Endothelial cell of umbilical vein (primary cell): Measurements from ENCODE around the gene NQO2. TPM values are rescaled to one million over a fixed set of nuclear protein-coding genes. Genes with fewer than 3 reads are reported as not detected.

ENCODE experiments used
- BruUV-seq: library from RNA; stranded (reverse); fragments of 400-500 nt; replicated peaks from 2 replicates; lab custom pipeline; 2021; lab: Mats Ljungman, UMichigan
- CTCF ChIA-PET: fragments of 300-600, 350-600 bp; sonication (Branson Sonifier 250); formaldehyde crosslinking; loops from one replicate; lab custom pipeline; 2021; ENCODE audit warnings: antibody characterized with exemption, inconsistent platforms; lab: Charles Lee
- POLR2A ChIA-PET: fragments of 300-600, 350-600 bp; sonication (Branson Sonifier 250); formaldehyde crosslinking; loops from one replicate; lab custom pipeline; 2021; ENCODE audit warnings: antibody characterized with exemption, inconsistent platforms; lab: Charles Lee
- DNase-seq: peaks from one replicate; pipeline ENCODE4 v3.0.0-alpha.2; 2011; ENCODE audit warnings: low read depth, low spot score
- FAIRE-seq: peaks from 2 replicates; lab custom pipeline; 2011; peaks lifted over from hg19 to GRCh38; lab: Jason Lieb, UNC
- H2AFZ ChIP-seq: 2 replicates; pipeline ENCODE4 v1.6.0; 2012; ENCODE audit warnings: low read depth, low read length, control low read depth, inconsistent platforms
- H3K27ac ChIP-seq: 2 replicates; pipeline ENCODE4 v1.5.1; 2011; ENCODE audit warnings: low read depth, mild to moderate bottlenecking, control low read depth, low read length, moderate library complexity; ENCODE audit not compliant: insufficient read depth
- H3K27me3 ChIP-seq, 2 experiments: 2 replicates each; pipeline versions ENCODE4 v1.6.0 to v1.6.1; 2011; ENCODE audit warnings: low read length in 2 of 2, mixed read lengths in 1 of 2; ENCODE audit not compliant: control insufficient read depth in 2 of 2, insufficient read depth in 2 of 2
- H3K36me3 ChIP-seq, 2 experiments: 2 replicates in 1 of 2; 3 replicates in 1 of 2; pipeline ENCODE4 v1.5.1; 2011; ENCODE audit warnings: low read length in 2 of 2, mild to moderate bottlenecking in 1 of 2, moderate library complexity in 1 of 2; ENCODE audit not compliant: control insufficient read depth in 2 of 2, insufficient read depth in 2 of 2; ENCODE audit errors: extremely low read depth in 1 of 2
- H3K4me1 ChIP-seq: 3 replicates; pipeline ENCODE4 v1.5.1; 2011; ENCODE audit warnings: mild to moderate bottlenecking, low read length; ENCODE audit not compliant: control insufficient read depth, insufficient read depth; ENCODE audit errors: extremely low read depth
- H3K4me2 ChIP-seq: 2 replicates; pipeline ENCODE4 v1.6.1; 2011; ENCODE audit warnings: low read length, control low read depth, mixed read lengths; ENCODE audit not compliant: insufficient read depth
- H3K4me3 ChIP-seq, 3 experiments: fragments of 200-600 bp in 1 of 3; sonication (generic), shearing (Covaris generic) in 1 of 3; replicated peaks in 1 of 3; 2 replicates each; pipeline ENCODE4 v1.5.1; 2011 to 2016; ENCODE audit warnings: control low read depth in 3 of 3, low read length in 3 of 3, mild to moderate bottlenecking in 2 of 3, inconsistent platforms in 1 of 3, low read depth in 1 of 3, moderate library complexity in 1 of 3; ENCODE audit not compliant: insufficient read depth in 1 of 3
- H3K79me2 ChIP-seq: 2 replicates; pipeline ENCODE4 v1.6.0; 2012; ENCODE audit warnings: low read length, inconsistent platforms; ENCODE audit not compliant: control insufficient read depth, insufficient read depth
- H3K9ac ChIP-seq: replicated peaks from 2 replicates; pipeline ENCODE3; 2011; ENCODE audit warnings: low read length, control low read depth; ENCODE audit not compliant: insufficient read depth; ENCODE audit errors: extremely low read depth
- H3K9me1 ChIP-seq: replicated peaks from 3 replicates; pipeline ENCODE4 v1.6.0; 2011; ENCODE audit warnings: mild to moderate bottlenecking, low read length; ENCODE audit not compliant: control insufficient read depth, insufficient read depth; ENCODE audit errors: extremely low read depth
- H3K9me3 ChIP-seq: replicated peaks from 2 replicates; pipeline ENCODE4 v1.5.1; 2012; ENCODE audit warnings: low read length, inconsistent platforms; ENCODE audit not compliant: control insufficient read depth, insufficient read depth
- H4K20me1 ChIP-seq: replicated peaks from 2 replicates; pipeline ENCODE3; 2011; ENCODE audit warnings: mild to moderate bottlenecking, low read length; ENCODE audit not compliant: control insufficient read depth, insufficient read depth; ENCODE audit errors: extremely low read depth
- MYC ChIP-seq: IDR thresholded peaks from one replicate; pipeline ENCODE4 v1.6.1; 2011; ENCODE audit warnings: mild to moderate bottlenecking, low read depth, low read length
- POLR2A ChIP-seq: IDR thresholded peaks from 2 replicates; pipeline ENCODE4 v1.6.1; 2012; ENCODE audit warnings: low read depth, mild to moderate bottlenecking, control low read depth, low read length
- POLR2AphosphoS5 ChIP-seq: IDR thresholded peaks from 2 replicates; pipeline ENCODE4 v1.6.1; 2012; ENCODE audit warnings: low read depth, mild to moderate bottlenecking, control low read depth, low read length, moderate library complexity; ENCODE audit not compliant: insufficient read depth
- dilution Hi-C: fragments of 300-500 bp; cut with MboI; formaldehyde crosslinking; loops from one replicate; pipeline ENCODE4 v1.15.0; 2019; ENCODE audit warnings: low sequenced_read_pairs; ENCODE audit not compliant: extremely low pct_ligation_motif_present
- intact Hi-C: fragments of 100-400 bp; cut with micrococcal nuclease; formaldehyde crosslinking; loops from one replicate; pipeline ENCODE4 v1.10.0; 2022
- polyA plus RNA-seq, 4 experiments: library from polyadenylated mRNA; depleted of rRNA in 3 of 4; stranded (reverse) in 3 of 4; unstranded in 1 of 4; fragments of >200 nt; gene quantifications; 2 replicates each; pipeline versions ENCODE4 v1.2.1 to v1.2.3, GENCODE V29; 2011 to 2012; ENCODE audit warnings: missing spikeins in 1 of 4
- total RNA-seq: library from RNA; stranded (reverse); gene quantifications from 2 replicates; pipeline ENCODE4 v1.2.3, GENCODE V29; 2021
- TF ChIP-seq, protein P1 (sequence below), 2 donors: IDR thresholded peaks; 1 replicate in 1 of 2; 2 replicates in 1 of 2; pipeline ENCODE4 v1.5.1; 2011; ENCODE audit warnings: low read length in 2 of 2, mild to moderate bottlenecking in 2 of 2, moderate library complexity in 2 of 2, control low read depth in 1 of 2, inconsistent platforms in 1 of 2, low read depth in 1 of 2; ENCODE audit not compliant: insufficient read depth in 1 of 2; ENCODE audit errors: extremely low read depth in 1 of 2

Gene NQO2
- total and polyA plus RNA-seq, 2 donors (not counting 3 experiments of a cell fraction or from before 2014, with no cell fraction given), result 27.6 to 48.0 TPM

DNA sequence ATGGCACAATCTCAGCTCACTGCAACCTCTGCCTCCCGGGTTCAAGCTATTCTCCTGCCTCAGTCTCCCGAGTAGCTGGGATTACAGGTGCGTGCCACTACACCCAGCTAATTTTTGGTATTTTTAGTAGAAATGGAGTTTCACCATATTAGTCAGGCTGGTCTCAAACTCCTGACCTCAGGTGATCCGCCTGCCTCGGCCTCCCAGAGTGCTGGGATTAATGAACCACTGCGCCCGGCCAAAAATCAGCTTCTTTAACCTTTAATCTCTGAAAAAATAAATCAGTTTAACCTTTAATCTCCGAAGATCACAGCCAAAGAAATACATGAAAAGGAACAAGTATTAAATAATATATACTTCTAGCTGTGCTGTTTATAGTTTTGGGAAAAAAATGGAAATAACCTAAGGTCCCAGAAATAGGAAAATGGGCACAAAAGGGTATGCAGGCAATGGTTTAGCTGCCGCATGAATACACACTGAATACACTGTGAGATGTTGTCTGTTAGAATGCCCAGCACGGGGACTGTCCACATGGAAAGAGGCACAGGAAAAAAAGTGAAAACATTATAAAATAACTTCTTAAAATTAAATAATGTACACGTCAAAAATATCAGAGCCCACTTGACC lies 1.6 kb downstream of the NQO2 start:
- no peak overlapping the region for H3K4me2 ChIP-seq
- no TSS peak for BruUV-seq

More for the DNA sequence above, 1.6 kb downstream of the NQO2 start:
- TF ChIP-seq POLR2AphosphoS5 (no peak), POLR2A (no peak), MYC (no peak)
- TF ChIP-seq, protein P1, sequence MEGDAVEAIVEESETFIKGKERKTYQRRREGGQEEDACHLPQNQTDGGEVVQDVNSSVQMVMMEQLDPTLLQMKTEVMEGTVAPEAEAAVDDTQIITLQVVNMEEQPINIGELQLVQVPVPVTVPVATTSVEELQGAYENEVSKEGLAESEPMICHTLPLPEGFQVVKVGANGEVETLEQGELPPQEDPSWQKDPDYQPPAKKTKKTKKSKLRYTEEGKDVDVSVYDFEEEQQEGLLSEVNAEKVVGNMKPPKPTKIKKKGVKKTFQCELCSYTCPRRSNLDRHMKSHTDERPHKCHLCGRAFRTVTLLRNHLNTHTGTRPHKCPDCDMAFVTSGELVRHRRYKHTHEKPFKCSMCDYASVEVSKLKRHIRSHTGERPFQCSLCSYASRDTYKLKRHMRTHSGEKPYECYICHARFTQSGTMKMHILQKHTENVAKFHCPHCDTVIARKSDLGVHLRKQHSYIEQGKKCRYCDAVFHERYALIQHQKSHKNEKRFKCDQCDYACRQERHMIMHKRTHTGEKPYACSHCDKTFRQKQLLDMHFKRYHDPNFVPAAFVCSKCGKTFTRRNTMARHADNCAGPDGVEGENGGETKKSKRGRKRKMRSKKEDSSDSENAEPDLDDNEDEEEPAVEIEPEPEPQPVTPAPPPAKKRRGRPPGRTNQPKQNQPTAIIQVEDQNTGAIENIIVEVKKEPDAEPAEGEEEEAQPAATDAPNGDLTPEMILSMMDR (IDR thresholded peaks at IDR 0.05; ENCODE audit: extremely low read depth in 1 of 2, insufficient read depth in 1 of 2, low read depth in 1 of 2, low read length in 2 of 2), result no peak
- Histone ChIP-seq H3K27me3 (no peaks in the 10 kb centered on the region), H3K9me1 (no peaks in the 10 kb centered on the region), H4K20me1 (no peaks in the 10 kb centered on the region), H2AFZ (no peak overlapping the region), H3K9me3 (no peaks in the 10 kb centered on the region), H3K4me3 (no peak overlapping the region), H3K27ac (peak overlapping the region; percentile 53), H3K36me3 (no peaks in the 10 kb centered on the region), H3K4me1 (peaks cover 16% of the 10 kb centered on the region), H3K79me2 (no peaks in the 10 kb centered on the region), H3K9ac (no peak overlapping the region)
- dilution Hi-C loops, result no loop called here
- ChIA-PET CTCF (interaction anchor here (0.6 to 7.4 kb wide), 31 partner anchors 9 to 1134 kb away, joined by 3 to 126 read pairs (median 5); partner anchors contain the start of genes ECI2 and RIPK1), POLR2A (interaction anchor here (0.6 to 0.7 kb wide), 2 partner anchors 37 to 54 kb away, joined by 3 read pairs; no protein-coding TSS in a partner anchor)
- no peak for DNase-seq
- intact Hi-C loops, result no loop called here
- no peak for FAIRE-seq
